Bronchial epithelial cell (primary cell): Measurements from ENCODE around the gene HDAC4. TPM values are rescaled to one million over a fixed set of nuclear protein-coding genes. Genes with fewer than 3 reads are reported as not detected.

Source experiments
- DNase-seq: peaks from one replicate; pipeline ENCODE4 v3.0.0-alpha.2; 2010; ENCODE audit warnings: low read depth
- FAIRE-seq: peaks from 2 replicates; lab custom pipeline; 2011; peaks lifted over from hg19 to GRCh38; lab: Jason Lieb, UNC
- H3K27me3 ChIP-seq: 2 replicates; pipeline ENCODE4 v1.5.1; 2011; ENCODE audit warnings: low read length; ENCODE audit not compliant: control insufficient read depth, insufficient read depth
- H3K36me3 ChIP-seq: 2 replicates; pipeline ENCODE4 v1.5.1; 2011; ENCODE audit warnings: low read length; ENCODE audit not compliant: control insufficient read depth, insufficient read depth
- H3K4me3 ChIP-seq: 2 replicates; pipeline ENCODE4 v1.5.1; 2011; ENCODE audit warnings: mild to moderate bottlenecking, low read depth, low read length, control low read depth
- total RNA-seq: library from RNA; depleted of rRNA; stranded (reverse); fragments of >200 nt; gene quantifications from 2 replicates; pipeline ENCODE4 v1.2.1, GENCODE V29; 2014
- TF ChIP-seq, protein P1 (sequence below): IDR thresholded peaks from 2 replicates; pipeline ENCODE4 v1.5.1; 2011; ENCODE audit warnings: mild to moderate bottlenecking, moderate library complexity, low read length, control low read depth, inconsistent platforms; ENCODE audit not compliant: insufficient read depth, severe bottlenecking

The HDAC4 gene
- total RNA-seq, 1 donor from 2014 or later, result 5.3 TPM

DNA sequence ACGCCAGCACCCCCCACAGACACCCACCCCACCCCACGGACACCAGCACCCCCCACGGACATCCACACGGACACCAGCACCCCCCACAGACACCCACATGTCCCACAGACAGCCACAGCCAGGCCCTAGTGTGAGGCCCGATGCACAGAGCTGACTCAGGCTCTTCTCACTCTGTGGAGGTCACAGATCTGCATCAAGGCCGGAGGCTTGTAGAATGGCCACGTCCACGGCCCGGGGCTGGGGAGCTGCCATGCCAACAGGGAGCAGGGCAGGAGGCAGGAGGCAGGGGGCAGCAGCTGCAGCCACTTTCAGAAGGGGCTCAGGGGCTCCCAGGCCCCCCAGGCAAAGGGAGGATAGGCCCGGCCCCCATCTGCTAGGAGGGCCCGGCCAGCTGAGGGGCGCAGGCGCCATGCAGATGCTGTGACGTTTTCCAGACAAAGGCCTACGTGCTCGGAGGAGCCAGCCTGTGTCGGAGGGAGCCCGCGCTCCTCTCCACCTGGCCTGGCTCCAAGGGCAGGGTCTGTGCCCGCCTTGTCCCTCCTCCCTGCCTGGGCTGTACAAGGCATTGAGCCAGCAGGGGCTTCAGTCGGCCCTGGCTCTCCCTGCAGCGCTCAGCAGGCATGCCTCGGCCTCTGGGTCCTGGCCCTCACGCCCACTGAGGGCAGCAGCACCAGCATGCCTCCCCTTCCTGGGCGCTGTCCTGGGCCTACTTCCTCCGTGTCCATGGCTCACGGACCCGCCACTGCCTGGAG, 304.0 kb downstream of the HDAC4 start:
- DNase-seq, result no peak
- Histone ChIP-seq H3K36me3 (no peaks in the 10 kb centered on the region), H3K27me3 (no peaks in the 10 kb centered on the region), H3K4me3 (no peak overlapping the region)
- no peak for FAIRE-seq
- TF ChIP-seq, protein P1, sequence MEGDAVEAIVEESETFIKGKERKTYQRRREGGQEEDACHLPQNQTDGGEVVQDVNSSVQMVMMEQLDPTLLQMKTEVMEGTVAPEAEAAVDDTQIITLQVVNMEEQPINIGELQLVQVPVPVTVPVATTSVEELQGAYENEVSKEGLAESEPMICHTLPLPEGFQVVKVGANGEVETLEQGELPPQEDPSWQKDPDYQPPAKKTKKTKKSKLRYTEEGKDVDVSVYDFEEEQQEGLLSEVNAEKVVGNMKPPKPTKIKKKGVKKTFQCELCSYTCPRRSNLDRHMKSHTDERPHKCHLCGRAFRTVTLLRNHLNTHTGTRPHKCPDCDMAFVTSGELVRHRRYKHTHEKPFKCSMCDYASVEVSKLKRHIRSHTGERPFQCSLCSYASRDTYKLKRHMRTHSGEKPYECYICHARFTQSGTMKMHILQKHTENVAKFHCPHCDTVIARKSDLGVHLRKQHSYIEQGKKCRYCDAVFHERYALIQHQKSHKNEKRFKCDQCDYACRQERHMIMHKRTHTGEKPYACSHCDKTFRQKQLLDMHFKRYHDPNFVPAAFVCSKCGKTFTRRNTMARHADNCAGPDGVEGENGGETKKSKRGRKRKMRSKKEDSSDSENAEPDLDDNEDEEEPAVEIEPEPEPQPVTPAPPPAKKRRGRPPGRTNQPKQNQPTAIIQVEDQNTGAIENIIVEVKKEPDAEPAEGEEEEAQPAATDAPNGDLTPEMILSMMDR, result no peak

DNA sequence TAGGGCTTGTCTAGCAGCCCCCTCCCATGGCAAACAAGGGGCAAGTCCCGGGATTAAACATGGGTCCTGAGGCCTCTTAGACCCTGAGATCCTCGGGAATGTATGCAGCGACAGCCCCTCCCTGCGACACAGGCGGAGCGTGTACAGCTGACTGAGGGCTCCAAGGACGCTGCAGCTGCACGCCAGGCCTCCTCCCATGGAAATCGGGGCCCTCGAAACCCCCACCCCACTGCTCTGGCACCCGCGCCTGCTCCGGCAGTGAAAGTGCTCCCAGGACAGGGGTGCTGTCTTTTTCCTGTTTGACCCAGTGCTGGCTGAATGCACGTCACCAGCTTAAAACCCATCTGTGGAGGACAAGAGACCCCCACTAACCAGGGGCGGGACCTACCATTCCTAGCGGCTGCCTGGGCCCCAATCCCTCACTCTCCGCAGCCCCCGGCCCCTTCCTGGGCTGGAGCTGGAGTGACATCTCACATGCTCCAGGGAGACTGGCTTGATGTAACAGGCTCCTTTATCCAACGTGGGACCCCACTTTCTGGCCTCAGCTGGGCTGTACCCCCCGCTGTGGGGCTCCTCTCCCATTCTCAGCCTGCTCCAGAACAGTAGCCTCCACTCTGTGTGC, 305.2 kb downstream of the HDAC4 start:
- FAIRE-seq (no peak), DNase-seq (no peak)
- Histone ChIP-seq H3K27me3 (no peaks in the 10 kb centered on the region), H3K36me3 (no peaks in the 10 kb centered on the region), H3K4me3 (no peak overlapping the region)
- TF ChIP-seq, protein P1, result no peak

DNA sequence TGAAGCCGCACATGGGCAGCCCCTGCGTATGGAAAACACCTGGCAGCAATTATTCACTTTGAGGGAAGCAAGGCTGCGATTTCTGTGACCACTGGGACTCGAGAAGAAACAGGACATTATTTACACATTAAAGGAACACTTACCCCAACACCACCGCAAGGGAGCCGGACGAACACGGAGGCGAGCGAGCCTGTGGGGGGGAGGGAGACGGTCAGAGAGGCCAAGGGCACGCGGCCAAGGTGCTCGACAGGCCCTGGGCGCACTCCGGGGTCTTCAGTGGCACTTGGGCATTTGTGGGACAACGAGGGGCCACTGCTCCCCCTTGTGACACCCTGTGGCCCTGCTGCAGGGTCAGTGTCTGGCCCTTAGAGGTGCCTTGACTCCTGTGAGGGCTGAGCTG, 306.0 kb downstream of the HDAC4 start:
- TF ChIP-seq, protein P1, result no peak
- no peak for DNase-seq
- H3K4me3 ChIP-seq, result no peak overlapping the region
- FAIRE-seq, result no peak
- H3K27me3 ChIP-seq, result no peaks in the 10 kb centered on the region
- no peaks in the 10 kb centered on the region for H3K36me3 ChIP-seq

- DNase-seq, result no peak
- Histone ChIP-seq H3K36me3 (no peaks in the 10 kb centered on the region), H3K27me3 (no peaks in the 10 kb centered on the region), H3K4me3 (no peak overlapping the region)
- FAIRE-seq, result no peak
- TF ChIP-seq, protein P1, result no peak
Observed at GRCh38 chr2:239093952-239094351, 306.9 kb downstream of the HDAC4 start.

DNA sequence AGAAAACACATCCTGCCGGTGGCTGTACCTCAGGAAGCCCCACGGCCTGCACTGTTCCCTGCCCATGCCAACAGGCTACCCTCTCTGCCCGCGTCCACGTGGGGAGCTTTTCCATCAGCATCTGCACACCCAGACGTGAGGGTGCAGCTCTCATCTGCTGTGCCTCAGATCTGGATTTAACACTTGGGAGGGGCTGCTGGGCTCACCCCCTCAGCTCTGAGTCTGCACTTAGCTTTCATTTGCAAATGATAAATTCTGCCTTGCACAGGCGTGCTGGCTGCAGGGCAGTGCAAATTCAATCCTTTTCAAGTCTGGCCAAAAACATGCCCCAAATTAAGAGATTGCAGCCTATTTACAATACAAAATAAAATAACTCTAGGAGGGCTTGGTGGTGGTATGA, 307.3 kb downstream of the HDAC4 start:
- H3K27me3 ChIP-seq, result no peaks in the 10 kb centered on the region
- TF ChIP-seq, protein P1, result no peak
- DNase-seq (no peak), FAIRE-seq (peak; percentile 36)
- H3K4me3 ChIP-seq, result no peak overlapping the region
- no peaks in the 10 kb centered on the region for H3K36me3 ChIP-seq
